Transverse colon (tissue), 4 donors: ENCODE measurements around the gene MAZ.

Experiments used
- CTCF ChIP-seq, 5 experiments: fragments of 200-600 bp in 3 of 5; fragments of 450-650 bp in 2 of 5; sonication (generic) in 3 of 5; IDR thresholded peaks; 1 replicate in 2 of 5; 2 replicates in 3 of 5; pipeline ENCODE4 v1.5.1; 2016 to 2017; ENCODE audit warnings: antibody characterized with exemption in 5 of 5, inconsistent platforms in 3 of 5, mild to moderate bottlenecking in 2 of 5, moderate library complexity in 1 of 5
- EP300 ChIP-seq: sonication (generic); formaldehyde crosslinking; IDR thresholded peaks from one replicate; pipeline ENCODE4 v1.6.1; 2017; ENCODE audit warnings: antibody characterized with exemption, low read depth
- POLR2A ChIP-seq: fragments of 450-650 bp; IDR thresholded peaks from one replicate; pipeline ENCODE4 v1.6.1; 2016; ENCODE audit warnings: antibody characterized with exemption, mild to moderate bottlenecking, moderate library complexity
- POLR2AphosphoS5 ChIP-seq, 3 donors: sonication (generic); formaldehyde crosslinking; IDR thresholded peaks; one replicate each; pipeline ENCODE4 v1.6.1; 2016; ENCODE audit warnings: antibody characterized with exemption in 3 of 3

- TF ChIP-seq POLR2A (no peak), CTCF (IDR thresholded peaks at IDR 0.05) (no peak), EP300 (no peak), POLR2AphosphoS5 (IDR thresholded peaks at IDR 0.05) (no peak)
These were observed 26.9 kb upstream of the MAZ start for GRCh38 chr16:29779474-29779873.
